NCI-H526 treated with DMSO at 0.1 percent for 48 hours (cell line): Measurements from ENCODE around the gene ITGB1.

Experiments used
- DNase-seq: peaks from one replicate; lab custom pipeline; 2025; lab: John Stamatoyannopoulos, UW

The ITGB1 gene

GRCh38 chr10:32888161-32888927 lies 69.7 kb downstream of the ITGB1 start:
- no peak for DNase-seq

GRCh38 chr10:32887481-32887880 lies 70.5 kb downstream of the ITGB1 start:
- no peak for DNase-seq

GRCh38 chr10:32882076-32882475 lies 76.0 kb downstream of the ITGB1 start:
- no peak for DNase-seq

GRCh38 chr10:32878646-32879045 lies 79.4 kb downstream of the ITGB1 start:
- DNase-seq = no peak

- peak; percentile 38 for DNase-seq
Observed at GRCh38 chr10:32877915-32878314, 80.1 kb downstream of the ITGB1 start.

- DNase-seq = no peak
Observed at GRCh38 chr10:32865170-32865569, 92.9 kb downstream of the ITGB1 start.

- DNase-seq = no peak
Observed at GRCh38 chr10:32854435-32854834, 103.6 kb downstream of the ITGB1 start.

- DNase-seq = no peak
Observed at GRCh38 chr10:32851301-32851700, 106.7 kb downstream of the ITGB1 start.
